Thoracic aorta (tissue), 2 donors: ENCODE results near the gene MBTPS1. TPM values are rescaled to one million over a fixed set of nuclear protein-coding genes. Genes with fewer than 3 reads are reported as not detected.

Experiments
- ATAC-seq: fragments of 150-250 bp; one replicate; pipeline ENCODE4 v1.8.0; 2017; ENCODE audit warnings: low read depth; ENCODE audit not compliant: insufficient number of reproducible peaks, low FRiP score
- DNase-seq: peaks from one replicate; pipeline ENCODE4 v3.0.0-alpha.2; 2020; ENCODE audit warnings: low spot score
- H3K27ac ChIP-seq, 2 donors: fragments of 200-600 bp; sonication (generic); 1 replicate in 1 of 2; 2 replicates in 1 of 2; pipeline ENCODE4 v1.5.1; 2016; ENCODE audit warnings: mild to moderate bottlenecking in 2 of 2, moderate library complexity in 2 of 2
- H3K27me3 ChIP-seq: fragments of 200-600 bp; sonication (generic); replicated peaks from 2 replicates; pipeline ENCODE4 v1.6.0; 2016; ENCODE audit warnings: mild to moderate bottlenecking; ENCODE audit not compliant: insufficient read depth
- H3K36me3 ChIP-seq: fragments of 200-600 bp; sonication (generic); one replicate; pipeline ENCODE4 v1.5.1; 2016
- H3K4me1 ChIP-seq, 2 donors: fragments of 200-600 bp; sonication (generic); 1 replicate in 1 of 2; 2 replicates in 1 of 2; pipeline versions ENCODE4 v1.5.1 to v1.6.0; 2016; ENCODE audit warnings: low read depth in 2 of 2, mild to moderate bottlenecking in 1 of 2; ENCODE audit not compliant: control insufficient read depth in 1 of 2
- H3K4me3 ChIP-seq: fragments of 200-600 bp; sonication (generic); 2 replicates; pipeline ENCODE4 v1.5.1; 2016; ENCODE audit warnings: mild to moderate bottlenecking
- H3K9me3 ChIP-seq: fragments of 200-600 bp; sonication (generic); 2 replicates; pipeline ENCODE4 v1.5.1; 2016
- CTCF ChIP-seq: fragments of 200-600 bp; sonication (generic); IDR thresholded peaks from one replicate; pipeline ENCODE4 v1.5.1; 2019; ENCODE audit warnings: antibody characterized with exemption
- total RNA-seq, 2 donors: library from RNA; depleted of rRNA; stranded (reverse); fragments of >200 nt; gene quantifications; one replicate each; pipeline versions ENCODE4 v1.1.0 to v1.2.3, GENCODE V29; 2016

MBTPS1 gene
- total RNA-seq, 2 donors from 2014 or later = 91.9 to 98.2 TPM

GRCh38 chr16:84054916-84055315, 61.8 kb downstream of the MBTPS1 start:
- no peaks in the 10 kb centered on the region for H3K27me3 ChIP-seq
- no peak overlapping the region for H3K27ac ChIP-seq
- no peak for TF ChIP-seq CTCF
- H3K36me3 ChIP-seq = peaks cover 56% of the 10 kb centered on the region
- no peak for DNase-seq
- H3K9me3 ChIP-seq = no peaks in the 10 kb centered on the region
- no peak overlapping the region for H3K4me3 ChIP-seq
- no peak for ATAC-seq
- H3K4me1 ChIP-seq = no peaks in the 10 kb centered on the region

DNA sequence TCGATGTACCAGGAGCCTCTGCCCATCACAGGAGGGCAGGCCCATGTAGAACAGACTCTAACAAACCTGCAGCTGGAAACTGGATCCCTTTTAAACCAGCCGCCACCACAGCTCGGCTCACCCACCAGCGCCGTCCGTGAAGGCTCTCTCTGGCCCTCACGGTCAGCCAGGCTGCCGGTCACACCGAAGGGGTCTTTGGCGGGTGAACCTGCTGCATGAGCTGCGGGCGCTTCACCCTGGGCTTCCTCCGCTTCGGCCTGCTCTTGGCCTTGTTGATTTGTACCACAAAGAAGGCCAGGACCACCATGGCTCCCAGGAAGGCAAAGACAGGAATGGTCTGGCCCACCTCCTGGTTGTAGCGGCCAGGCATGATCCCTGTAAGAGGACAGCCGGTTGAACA, 62.5 kb downstream of the MBTPS1 start:
- Histone ChIP-seq H3K27me3 (no peaks in the 10 kb centered on the region), H3K27ac (no peak overlapping the region), H3K4me1 (no peaks in the 10 kb centered on the region), H3K9me3 (no peaks in the 10 kb centered on the region), H3K36me3 (peaks cover 56% of the 10 kb centered on the region), H3K4me3 (no peak overlapping the region)
- no peak for DNase-seq
- no peak for ATAC-seq
- no peak for TF ChIP-seq CTCF

GRCh38 chr16:84053237-84053636, 63.5 kb downstream of the MBTPS1 start:
- H3K36me3 ChIP-seq = peaks cover 46% of the 10 kb centered on the region
- H3K4me3 ChIP-seq = no peak overlapping the region
- DNase-seq (no peak), ATAC-seq (no peak)
- H3K4me1 ChIP-seq = no peaks in the 10 kb centered on the region
- H3K27me3 ChIP-seq = no peaks in the 10 kb centered on the region
- no peaks in the 10 kb centered on the region for H3K9me3 ChIP-seq
- H3K27ac ChIP-seq = no peak overlapping the region
- TF ChIP-seq CTCF = no peak

- DNase-seq (no peak), ATAC-seq (no peak)
- no peaks in the 10 kb centered on the region for H3K4me1 ChIP-seq
- H3K36me3 ChIP-seq = peaks cover 39% of the 10 kb centered on the region
- no peaks in the 10 kb centered on the region for H3K27me3 ChIP-seq
- no peak for TF ChIP-seq CTCF
- no peak overlapping the region for H3K27ac ChIP-seq
- no peaks in the 10 kb centered on the region for H3K9me3 ChIP-seq
- no peak overlapping the region for H3K4me3 ChIP-seq
These were observed 64.6 kb downstream of the MBTPS1 start for GRCh38 chr16:84052071-84052622.

- DNase-seq = no peak
- H3K27me3 ChIP-seq = no peaks in the 10 kb centered on the region
- no peak overlapping the region for H3K4me3 ChIP-seq
- no peak for ATAC-seq
- H3K9me3 ChIP-seq = no peaks in the 10 kb centered on the region
- H3K4me1 ChIP-seq = no peaks in the 10 kb centered on the region
- peaks cover 24% of the 10 kb centered on the region for H3K36me3 ChIP-seq
- no peak for TF ChIP-seq CTCF
- H3K27ac ChIP-seq = no peak overlapping the region
These were observed 66.4 kb downstream of the MBTPS1 start for GRCh38 chr16:84050316-84050715.
